TTC549 (cell line): ENCODE results near the gene MOV10.

Experiments
- FAIRE-seq: peaks from 2 replicates; lab custom pipeline; 2012; peaks lifted over from hg19 to GRCh38; lab: Jason Lieb, UNC

MOV10 gene

DNA sequence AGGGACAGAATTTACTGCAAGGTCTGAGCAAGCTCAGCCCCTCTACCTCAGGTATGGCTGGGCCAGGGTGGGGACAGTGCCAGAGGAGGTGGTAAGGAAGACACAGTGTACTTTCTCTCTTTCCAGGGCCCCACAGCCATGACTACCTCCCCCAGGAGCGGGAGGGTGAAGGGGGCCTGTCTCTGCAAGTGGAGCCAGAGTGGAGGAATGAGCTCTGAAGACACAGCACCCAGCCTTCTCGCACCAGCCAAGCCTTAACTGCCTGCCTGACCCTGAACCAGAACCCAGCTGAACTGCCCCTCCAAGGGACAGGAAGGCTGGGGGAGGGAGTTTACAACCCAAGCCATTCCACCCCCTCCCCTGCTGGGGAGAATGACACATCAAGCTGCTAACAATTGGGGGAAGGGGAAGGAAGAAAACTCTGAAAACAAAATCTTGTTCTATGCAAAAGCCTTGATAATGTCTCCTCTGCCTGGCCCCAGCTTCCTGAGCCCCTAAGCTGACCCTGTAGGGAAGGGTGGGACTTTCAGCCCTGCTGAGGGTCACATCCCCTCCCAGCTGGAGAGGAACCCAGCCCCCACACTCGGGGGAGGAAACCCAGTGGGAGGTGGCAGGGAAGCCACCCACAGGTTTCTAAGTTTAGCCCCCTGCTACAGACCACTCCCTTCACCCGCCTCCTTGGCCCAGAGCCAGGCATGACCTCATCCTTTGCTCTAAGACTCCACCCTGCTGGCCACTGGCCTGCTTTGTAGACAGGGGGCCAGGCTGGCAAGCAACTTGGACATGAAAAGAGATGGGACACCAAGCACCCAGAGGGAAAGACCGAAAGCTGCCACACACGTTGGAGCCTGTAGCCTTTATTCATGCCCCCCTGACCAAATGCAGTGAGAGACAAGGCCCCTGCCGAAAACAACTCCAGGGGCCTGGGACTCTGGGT lies 26.1 kb downstream of the MOV10 start:
- no peak for FAIRE-seq

DNA sequence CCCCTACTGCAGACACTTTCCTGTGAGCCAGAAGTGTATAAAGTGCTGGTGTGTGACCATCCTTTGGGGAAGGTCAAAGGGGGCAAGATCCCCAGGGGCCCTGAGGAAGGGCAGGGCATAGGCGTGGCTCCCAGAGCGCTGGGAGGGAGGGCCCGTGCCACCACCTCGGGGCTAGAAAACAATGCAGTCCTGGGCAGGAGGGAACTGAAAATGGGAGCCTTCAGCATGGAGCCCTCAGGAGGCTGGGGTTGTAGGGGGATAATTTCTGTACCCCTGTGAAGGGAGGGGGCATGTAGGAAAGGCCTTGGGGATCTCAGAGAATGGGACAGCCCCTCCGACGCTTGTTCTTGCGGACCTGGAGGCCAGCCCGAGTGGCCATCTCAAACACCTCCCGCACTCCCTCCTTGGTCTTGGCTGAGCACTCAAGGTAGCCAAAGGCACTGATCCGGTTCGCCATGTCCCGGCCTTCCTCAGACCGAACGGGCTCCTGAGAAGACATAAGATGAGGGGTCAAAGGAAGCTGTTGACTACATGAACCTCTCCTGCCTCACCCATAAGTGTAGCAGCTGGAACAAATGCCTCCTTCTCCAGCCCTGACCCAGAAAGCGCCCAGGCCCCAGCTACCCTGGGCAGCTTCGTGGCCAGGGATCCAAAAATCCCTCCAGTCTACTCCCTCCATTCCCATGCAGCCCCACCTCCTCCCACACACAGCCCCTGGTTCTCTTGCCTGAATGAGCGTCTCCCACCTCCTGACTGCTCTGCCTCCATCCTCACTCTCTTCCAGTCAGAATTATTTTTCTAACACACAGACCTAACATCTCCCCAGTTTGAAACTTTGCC lies 27.0 kb downstream of the MOV10 start:
- FAIRE-seq = no peak

DNA sequence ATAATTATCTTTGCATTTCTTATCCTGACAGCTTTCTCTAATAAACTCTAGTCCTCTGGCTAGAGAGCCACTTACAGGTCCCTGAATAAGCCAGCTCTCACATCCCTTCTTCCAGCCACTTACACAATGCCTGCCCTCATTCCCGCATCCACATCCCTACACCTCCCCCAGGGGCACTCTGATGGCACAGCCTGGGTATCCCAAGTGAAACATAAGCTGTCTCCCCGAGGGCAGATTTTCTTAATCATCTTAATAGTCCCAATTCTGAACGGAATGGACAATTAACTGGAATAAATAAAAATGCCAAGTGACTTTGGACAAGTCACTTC lies 27.6 kb downstream of the MOV10 start:
- no peak for FAIRE-seq

DNA sequence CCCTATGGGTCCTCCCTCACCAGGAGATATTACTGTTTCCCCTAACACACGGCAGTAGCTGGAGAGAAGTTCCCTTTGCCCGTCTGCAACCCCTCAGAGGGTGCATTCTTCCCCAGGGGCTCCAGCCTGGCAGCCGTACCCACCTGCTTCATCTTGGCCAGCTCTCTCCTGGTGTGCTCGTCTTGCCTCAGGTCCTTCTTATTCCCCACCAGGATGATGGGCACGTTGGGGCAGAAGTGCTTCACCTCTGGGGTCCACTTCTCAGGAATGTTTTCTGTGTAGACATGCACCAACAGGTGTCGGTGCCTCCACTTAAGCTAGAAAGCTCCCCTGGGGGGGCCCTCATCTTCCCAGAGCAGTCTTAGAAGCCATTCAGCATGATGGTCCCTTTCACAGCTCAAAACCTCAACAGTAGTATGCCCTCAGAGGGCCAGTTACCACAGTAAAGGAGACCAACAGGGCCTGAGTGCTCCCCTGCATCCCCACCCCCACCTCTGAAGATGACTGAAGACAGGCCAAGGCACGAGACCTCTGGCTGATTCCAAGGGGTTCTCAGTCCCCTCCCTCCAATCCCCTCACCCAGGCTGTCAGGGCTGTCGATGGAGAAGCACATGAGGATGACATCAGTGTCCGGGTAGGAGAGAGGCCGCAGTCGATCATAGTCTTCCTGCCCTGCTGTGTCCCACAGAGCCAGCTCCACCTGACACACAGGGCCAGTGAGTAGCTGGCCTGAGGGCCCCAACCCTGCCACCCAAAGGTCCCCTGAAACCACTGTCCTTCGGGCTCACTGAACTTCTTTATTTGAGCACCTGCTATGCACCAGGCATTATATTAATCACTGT lies 28.2 kb downstream of the MOV10 start:
- no peak for FAIRE-seq

DNA sequence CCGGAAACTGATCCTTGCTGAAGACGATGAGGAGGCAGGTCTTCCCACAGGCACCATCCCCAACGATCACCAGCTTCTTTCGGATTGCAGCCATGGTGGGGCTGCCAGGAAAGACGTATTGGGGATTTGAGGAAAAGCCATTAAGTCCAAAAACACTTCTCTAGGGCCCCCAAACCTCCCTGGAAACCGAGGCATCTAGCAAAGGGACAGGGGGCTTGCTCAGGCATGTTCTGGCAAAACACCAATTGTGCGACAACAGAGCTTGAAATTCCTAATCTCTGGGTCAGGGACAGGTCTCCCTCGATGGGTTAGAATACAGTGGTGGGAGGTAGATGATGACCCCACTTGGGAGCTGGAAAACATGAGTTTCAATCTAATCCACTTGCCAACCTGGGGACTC lies 29.2 kb downstream of the MOV10 start:
- FAIRE-seq = no peak

DNA sequence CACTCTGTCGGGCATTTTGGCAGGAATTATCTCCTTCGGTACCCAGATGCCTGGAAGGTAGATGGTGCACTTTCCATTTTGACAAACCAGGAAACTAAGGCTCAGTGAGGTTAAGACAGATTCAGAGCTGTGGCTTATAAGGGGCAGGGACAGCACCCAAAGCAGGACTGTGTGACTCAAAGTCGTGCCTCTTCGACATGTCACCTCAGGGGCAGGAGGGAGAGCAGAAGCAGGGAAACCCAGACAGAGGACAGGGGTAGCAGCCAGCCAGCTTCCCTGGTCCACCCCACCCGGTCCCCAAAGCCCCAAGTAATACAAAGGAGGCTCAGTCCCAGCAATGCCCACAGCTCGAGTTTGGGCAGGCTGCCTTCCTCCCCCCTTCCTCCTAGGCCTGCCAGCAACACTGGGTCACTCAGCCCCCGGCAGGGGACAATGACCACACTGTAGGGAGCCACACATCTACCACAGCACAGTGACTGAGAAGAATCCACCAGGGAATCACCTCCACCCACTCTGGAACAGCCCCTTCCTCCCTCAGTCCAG lies 30.0 kb downstream of the MOV10 start:
- no peak for FAIRE-seq

DNA sequence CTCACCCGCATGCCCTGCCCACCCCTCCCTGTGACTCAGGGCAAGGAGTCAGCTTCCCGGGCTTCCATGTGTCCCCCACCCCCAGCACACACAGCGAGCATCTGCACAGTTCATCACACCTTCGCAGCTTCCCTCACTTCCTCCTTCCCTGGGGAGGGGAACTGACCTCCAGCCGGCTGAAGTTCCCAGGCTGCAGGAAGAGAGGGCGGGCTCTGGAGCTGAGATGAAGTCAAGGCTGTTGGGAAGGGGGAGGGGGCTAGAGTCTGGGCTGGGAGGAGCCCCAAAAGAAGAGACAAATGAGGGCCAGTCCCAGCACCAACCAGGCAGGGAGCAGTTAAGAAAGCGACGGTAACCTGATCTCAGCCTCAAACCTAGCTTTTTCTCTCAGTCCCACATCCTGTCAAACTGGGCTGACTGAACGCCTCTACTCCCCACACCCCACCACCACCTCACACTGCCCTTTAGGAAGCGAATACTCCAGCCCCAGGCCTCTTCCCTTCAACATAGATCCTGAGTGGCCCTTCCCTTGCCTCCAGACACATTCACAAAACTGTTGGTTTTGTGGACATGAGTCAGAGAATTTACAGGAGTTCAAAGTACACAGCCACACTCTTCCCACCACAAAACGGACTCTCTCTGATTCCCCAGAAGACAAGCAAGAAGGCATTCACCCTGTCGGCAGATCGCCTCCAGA lies 30.6 kb downstream of the MOV10 start:
- peak; percentile 71 for FAIRE-seq

DNA sequence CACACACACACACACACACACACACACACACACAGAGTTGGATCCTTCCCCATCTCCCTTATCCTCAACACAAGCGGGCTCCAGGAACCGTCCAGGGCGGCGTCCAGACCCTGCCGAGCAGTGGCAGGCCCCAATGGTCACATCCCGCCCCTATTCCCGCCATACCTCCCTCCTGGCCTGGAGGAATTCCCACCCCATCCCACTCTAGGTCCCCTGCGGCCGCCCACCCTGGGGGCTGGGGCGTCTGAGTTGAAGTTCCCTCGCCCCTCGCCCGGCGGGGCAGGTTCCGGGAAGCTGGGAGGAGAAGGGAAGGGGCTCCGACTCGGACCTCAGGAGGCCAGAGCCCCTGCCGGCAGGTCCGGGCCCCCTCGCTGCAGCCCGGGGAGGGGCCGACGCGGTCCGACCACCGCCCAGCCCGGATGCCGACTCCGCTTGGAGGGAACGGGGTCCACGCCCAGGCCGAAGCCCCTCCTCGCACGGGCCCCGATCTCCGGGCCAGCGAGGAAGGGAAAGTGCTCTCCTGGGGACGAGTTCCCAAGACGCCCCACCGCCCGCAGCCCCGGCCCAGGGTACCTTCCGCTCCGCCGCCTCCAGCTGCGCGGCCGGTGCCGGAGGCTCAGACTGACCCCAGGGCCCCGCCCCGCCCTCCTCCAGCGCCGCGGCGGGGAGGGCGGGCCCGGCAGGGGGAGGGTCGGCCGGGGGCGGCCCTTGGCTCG lies 32.2 kb downstream of the MOV10 start, which contains the start of gene RHOC:
TSS of gene RHOC (minus strand) at position 623 of the 716 bp plus-strand sequence. CDS start 3,328 bp downstream, outside the sequence.
- FAIRE-seq = no peak

DNA sequence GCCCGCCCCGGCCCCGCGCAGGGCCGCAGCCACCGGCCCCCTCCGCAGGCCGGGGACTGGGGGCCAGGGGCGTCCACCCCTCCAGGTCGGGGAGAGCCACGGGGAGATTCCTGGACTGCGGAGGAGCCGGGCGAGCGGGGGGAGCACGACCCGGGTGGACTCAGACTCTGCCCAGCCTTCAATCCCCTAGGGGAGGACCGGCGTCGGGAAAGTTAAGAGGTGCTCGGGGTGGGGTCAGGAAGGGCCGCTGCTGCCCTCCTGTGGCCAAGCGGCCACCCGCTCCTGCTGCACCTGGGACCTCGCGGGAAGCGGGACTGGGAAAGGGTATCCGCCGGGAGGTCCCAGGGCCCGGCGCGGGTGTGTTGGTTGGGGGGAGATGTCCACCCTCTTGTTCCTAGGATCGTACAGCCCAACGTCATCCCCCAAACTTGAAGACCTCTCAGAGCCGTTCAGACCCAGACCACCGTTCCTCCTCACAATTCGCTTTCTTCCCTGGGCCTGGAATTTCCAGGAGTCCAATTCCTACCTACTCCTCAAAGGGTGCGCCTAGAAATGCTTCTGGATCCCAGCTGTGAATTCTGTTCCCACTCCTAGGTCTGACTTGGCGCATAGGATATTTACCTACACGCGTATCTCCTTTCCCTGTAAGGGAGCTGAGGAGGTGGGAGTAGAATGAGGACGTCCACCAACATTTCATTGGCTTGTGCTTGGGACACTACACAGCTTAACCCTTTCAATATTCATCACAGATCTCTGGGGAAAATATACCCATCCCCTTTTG lies 33.0 kb downstream of the MOV10 start:
- no peak for FAIRE-seq

DNA sequence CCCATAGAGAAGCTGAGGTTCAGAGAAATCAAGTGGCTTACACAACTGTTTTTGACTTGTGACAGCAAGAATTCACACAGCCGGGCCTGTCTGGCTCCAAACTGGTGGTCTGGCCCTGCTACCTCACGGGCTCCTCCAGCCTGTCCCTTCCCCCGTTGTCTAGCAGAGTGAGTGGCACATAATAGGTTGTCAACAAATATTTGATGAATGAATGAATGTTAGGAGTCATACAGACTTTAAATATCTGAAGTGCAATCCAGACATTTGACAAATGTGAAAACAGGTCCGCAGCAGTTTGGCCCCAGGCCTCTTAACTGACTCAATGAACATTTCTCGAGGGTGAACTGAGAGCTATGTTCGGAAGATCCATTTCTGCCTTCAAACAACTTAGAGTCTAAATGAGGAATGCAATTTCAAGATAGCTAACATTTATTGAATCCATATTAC lies 33.6 kb downstream of the MOV10 start:
- no peak for FAIRE-seq

DNA sequence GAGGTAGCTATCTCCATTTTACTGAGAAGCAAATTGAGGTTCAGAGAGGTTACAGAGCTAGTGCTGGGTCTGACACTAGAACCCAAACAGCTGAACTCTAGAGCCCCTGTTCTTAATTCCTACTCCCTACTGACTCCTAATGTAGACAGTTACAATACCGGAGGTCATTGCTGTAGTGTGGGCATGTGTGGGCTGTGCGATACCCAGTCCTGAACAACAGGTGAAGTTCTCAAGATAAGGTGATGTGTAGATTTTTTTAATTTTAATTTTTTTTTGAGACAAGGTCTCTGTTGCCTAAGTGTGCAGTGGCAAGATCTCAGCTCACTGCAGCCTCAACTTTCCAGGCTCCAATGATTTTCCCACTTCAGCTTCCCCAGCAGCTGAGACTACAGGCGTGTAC lies 34.0 kb downstream of the MOV10 start:
- no peak for FAIRE-seq

DNA sequence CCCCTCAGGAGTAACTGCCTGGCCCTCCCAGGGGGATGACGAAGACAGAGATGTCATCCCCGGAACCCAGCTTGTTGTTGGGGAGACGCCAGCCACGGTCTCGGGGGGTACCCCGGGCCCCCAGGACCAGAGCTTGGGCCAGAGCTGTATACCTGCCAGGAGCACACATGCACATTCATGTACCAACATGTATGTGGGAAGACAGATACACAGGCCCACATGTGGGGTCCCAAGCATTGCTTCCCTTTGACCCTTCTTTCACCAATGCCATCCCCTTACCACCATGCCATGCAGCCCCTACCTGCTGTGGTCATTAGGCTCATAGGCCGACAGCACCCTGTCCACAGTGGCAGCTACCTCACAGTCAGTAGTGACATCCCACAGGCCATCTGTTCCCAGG lies 35.7 kb downstream of the MOV10 start:
- FAIRE-seq = no peak

DNA sequence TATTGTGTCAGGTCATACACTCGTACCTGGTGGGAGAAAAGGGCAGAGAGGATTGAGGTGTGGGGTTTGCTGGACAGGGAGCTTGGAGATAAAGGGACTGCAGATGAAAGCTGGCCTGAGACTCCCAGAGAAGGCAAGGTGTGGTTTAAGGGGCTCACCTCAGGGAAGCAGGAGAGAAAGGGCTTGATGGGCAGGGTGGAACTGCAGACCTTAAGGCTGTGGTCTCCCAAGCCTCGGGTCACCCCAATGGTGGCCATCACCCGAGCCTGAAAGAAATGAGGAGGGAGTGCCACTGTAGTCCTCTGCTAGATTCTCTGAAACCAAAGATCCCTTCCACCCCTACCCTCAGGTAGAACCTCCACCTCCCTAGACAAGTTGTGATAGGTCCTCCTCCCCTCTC lies 36.1 kb downstream of the MOV10 start:
- FAIRE-seq = no peak

DNA sequence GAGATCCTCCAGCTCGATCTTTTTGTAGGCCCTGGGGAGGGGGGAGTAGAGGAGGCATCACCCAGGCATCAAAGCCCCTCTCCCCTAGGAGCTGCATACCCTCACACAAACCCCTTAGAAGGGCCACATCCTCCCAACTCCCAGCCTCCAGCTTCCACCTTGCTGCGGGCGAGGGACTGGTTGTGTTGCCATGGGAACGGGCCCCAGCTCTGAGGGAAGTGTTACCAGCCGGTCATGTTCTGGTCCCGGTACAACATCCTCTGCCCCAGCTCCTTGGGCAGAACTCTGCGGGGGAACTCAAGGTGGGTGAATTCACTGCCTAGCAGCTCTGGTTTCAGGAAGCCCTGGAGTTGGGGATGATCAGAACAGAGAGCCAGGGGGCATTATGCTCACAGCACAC lies 36.6 kb downstream of the MOV10 start:
- no peak for FAIRE-seq

DNA sequence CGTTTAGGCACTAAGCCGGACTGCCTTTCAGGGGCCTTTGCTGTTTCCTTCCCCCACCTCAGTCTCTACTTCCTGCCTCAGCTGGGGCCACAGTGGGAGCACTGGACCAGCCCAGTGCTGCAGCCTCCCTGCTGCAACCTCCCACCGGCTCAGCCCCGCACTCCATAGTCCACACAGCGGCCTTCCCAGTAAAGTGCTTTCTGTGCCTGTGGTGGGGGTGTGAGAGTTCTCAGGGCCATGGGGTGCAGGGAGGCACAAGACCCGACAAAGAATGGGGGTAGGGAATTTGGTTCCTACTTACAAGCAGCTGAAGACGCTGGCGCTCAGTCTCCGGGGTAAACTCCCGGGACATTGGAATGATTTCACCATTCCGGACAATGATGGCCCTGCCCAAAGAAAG lies 37.2 kb downstream of the MOV10 start:
- no peak for FAIRE-seq

DNA sequence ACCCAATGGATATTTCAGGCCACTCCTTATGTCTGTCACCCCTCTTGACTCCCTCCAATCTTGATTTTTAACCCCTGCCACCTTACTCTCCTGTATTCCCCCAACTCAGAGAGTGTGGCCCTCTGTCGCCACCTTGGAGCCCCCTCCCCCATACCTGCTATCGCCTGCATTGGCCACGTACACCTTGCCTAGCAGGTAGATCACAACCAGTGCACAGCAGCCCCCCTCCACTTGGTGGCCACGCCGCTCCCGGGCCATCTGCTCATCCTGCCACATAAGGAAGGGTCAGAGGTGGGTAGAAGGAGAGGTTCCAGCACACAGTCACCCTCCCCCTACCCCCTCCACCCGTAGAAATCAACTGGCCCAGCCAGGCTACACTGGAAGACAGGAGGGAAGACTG lies 37.7 kb downstream of the MOV10 start:
- FAIRE-seq = no peak

DNA sequence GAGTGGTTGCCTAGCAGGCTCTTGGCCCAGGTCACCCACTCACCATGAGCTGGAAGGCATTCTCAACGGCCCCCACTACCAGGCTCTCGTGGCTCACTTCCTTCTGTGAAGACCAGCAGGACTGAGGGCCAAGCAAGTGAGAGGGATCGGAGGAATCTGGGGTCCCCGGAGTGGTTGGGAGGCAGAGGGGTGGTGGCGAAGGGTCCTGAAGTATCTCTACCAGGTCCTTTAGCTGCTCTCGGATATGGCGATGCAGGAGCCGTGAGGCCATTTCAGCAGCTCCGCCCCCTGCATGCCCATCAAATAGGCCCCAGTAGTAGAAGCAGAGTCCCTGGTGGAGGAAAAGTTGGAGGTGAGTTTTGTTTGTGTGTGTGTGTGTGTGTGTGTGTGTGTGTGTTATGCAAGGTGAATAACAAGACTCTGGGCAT lies 38.3 kb downstream of the MOV10 start:
- FAIRE-seq = no peak

DNA sequence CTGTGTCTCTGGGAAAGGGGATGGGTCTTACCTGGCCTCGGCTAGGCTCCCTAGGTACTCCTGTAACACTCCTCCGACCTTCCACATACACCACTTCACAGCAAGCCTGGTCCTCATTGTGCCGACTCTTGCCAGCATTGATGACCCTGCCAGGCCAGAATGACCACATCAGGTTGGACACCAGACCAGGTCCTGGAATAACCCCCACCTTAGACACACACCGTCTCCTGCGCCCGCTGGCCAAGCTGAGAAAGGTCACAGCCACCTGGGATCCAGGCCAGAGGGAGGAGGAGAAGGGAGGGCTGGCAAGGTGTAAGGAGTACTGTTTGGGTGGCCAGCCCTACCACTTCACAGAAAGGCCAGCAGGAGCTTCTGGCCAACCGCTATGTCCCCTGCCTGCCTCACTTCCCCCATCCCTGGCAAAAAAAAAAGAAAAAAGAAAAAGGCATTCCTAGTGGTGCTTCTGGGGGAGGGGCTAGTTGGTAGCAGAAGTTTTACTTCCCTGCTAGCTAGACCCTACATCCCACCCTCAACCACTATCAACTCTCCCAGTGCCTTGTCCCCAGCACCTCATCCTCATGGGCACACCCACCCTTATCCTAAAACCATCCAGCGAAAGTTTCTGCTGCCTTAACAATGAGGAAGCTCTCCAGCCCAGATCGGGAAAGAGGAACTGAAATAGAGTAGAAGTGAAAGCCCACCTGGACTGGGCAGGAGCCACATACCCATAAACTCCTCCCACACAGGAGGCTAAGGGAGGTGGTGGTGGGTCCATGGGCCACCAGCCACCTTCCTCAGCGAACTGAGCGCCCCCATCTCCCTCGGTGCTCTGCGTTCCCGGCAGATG lies 39.2 kb downstream of the MOV10 start:
- FAIRE-seq = no peak
